Large intestine (tissue), 3 donors: ENCODE measurements around the gene UBFD1. TPM values are rescaled to one million over a fixed set of nuclear protein-coding genes. Genes with fewer than 3 reads are reported as not detected.
"Not testable (repeated sequence)": the region's sequence is repeated elsewhere in the genome, so short reads cannot be mapped to it uniquely, and the experiment has no call there.

Experiments used
- DNase-seq, 2 donors: peaks; one replicate each; pipeline versions ENCODE4 v3.0.0 to v3.0.0-alpha.2; 2013
- H3K27ac ChIP-seq: one replicate; pipeline ENCODE4 v1.5.1; 2013; ENCODE audit warnings: low read length
- H3K27me3 ChIP-seq: 2 replicates; pipeline ENCODE4 v1.6.1; 2013; ENCODE audit warnings: low read length; ENCODE audit not compliant: control insufficient read depth, insufficient read depth
- H3K36me3 ChIP-seq: 2 replicates; pipeline ENCODE4 v1.6.1; 2013; ENCODE audit warnings: low read length; ENCODE audit not compliant: control insufficient read depth, insufficient read depth
- H3K4me1 ChIP-seq: one replicate; pipeline ENCODE4 v1.6.1; 2013; ENCODE audit warnings: low read length; ENCODE audit not compliant: control insufficient read depth, insufficient read depth
- H3K4me3 ChIP-seq: one replicate; pipeline ENCODE4 v1.5.1; 2013; ENCODE audit warnings: low read length
- H3K9me3 ChIP-seq: one replicate; pipeline ENCODE4 v1.6.1; 2013; ENCODE audit warnings: mild to moderate bottlenecking, low read depth, low read length, moderate library complexity; ENCODE audit not compliant: control insufficient read depth
- WGBS: methylation state at CpG from one replicate; pipeline ENCODE4 v1.1.5; 2013; ENCODE audit warnings: low lambda C conversion rate; ENCODE audit not compliant: insufficient coverage; 5-methylcytosine and 5-hydroxymethylcytosine counted together
- polyA plus RNA-seq: library from polyadenylated mRNA; unstranded; fragments of 120-200 nt; gene quantifications from one replicate; pipeline ENCODE4 v1.2.1, GENCODE V29; 2013

UBFD1 gene
- polyA plus RNA-seq, 1 donor: 44.3 TPM

DNA sequence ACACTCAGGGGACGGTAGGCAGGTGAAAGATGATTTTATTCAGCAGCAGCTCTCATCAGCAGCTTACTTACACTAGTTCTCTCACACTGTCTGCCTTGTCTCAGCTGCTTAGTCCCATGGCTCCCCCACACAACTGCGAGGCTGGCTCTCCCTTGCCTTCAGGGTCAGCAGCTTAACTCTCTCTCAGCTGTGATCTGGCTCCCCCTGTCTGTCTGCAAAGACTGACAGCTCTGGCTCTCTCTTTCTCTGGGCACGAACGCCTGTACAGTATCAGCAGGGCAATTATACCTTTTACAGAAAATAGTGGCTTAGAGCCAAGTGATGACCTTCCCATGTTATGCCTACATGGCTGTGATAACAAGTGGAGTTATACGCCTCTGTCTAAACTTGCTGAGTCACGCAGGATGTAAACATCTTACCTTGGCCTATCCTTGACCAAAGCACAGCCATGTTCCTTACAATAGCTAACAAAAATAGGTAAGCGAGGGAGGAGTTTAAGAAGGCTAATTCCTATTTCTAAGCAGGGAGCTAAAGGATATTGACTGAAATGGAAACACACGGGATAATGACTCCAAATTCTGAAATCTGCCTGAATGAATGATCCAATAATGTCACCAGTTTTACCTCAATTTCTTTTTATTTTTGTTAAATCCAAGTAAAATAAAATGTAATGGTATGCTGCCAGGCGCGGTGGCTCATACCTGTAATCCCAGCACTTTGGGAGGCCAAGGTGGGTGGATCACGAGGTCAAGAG is 39.7 kb downstream of the UBFD1 start:
- H3K27me3 ChIP-seq: no peaks in the 10 kb centered on the region
- 25% methylated on average over 1 of the region's 11 CpGs for WGBS
- no peaks in the 10 kb centered on the region for H3K4me1 ChIP-seq
- peaks cover 22% of the 10 kb centered on the region for H3K36me3 ChIP-seq
- H3K27ac ChIP-seq: peak overlapping the region; percentile 30
- no peak overlapping the region for H3K4me3 ChIP-seq
- H3K9me3 ChIP-seq: no peaks in the 10 kb centered on the region
- peak; percentile 50 to 58 for DNase-seq

DNA sequence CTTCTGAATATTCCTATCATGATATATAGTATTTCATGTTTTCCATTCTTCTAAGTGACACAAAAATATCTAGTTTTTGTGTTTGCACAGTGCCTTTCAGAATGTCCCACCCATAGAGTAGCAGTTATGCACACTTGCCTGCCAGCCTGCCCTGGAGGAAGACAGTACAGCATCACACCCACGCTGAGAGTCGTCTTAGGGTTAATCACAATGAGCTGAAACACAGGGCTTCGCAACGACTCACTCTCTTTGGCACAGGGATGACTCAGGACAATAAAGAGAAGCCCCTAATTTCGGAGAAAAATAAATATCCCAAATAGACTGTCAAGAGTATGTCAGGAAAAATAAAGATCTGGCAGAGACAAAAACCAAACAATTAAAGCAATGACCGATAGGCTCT is 50.2 kb downstream of the UBFD1 start:
- no peak overlapping the region for H3K4me3 ChIP-seq
- WGBS: no CpG with 5 or more reads among the region's 6 CpGs
- DNase-seq: no peak
- H3K27me3 ChIP-seq: no peaks in the 10 kb centered on the region
- no peaks in the 10 kb centered on the region for H3K9me3 ChIP-seq
- peaks cover 40% of the 10 kb centered on the region for H3K36me3 ChIP-seq
- H3K27ac ChIP-seq: no peak overlapping the region
- H3K4me1 ChIP-seq: no peaks in the 10 kb centered on the region

DNA sequence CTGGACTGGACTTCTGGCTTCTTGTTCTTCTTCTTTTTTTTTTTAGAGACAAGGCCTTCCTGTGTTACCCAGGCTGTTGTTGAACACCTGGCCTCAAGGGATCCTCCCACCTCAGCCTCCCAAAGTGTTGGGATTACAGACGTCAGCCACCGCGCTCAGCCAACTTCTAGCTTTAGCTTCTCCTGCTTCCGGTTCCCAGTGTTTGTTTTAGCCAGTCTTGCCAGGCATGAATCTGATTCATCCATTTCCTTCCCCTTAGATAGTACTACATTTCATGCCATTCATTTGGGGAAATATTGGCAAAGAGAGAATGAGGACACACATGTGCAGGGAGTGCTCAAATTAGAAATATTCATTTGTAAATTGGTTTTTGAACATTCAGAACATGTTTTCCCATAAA is 50.7 kb downstream of the UBFD1 start:
- H3K4me1 ChIP-seq: no peaks in the 10 kb centered on the region
- H3K36me3 ChIP-seq: peaks cover 42% of the 10 kb centered on the region
- no peaks in the 10 kb centered on the region for H3K9me3 ChIP-seq
- no peak overlapping the region for H3K27ac ChIP-seq
- no peak for DNase-seq
- H3K27me3 ChIP-seq: no peaks in the 10 kb centered on the region
- 91% methylated on average over 4 of the region's 4 CpGs for WGBS
- no peak overlapping the region for H3K4me3 ChIP-seq

DNA sequence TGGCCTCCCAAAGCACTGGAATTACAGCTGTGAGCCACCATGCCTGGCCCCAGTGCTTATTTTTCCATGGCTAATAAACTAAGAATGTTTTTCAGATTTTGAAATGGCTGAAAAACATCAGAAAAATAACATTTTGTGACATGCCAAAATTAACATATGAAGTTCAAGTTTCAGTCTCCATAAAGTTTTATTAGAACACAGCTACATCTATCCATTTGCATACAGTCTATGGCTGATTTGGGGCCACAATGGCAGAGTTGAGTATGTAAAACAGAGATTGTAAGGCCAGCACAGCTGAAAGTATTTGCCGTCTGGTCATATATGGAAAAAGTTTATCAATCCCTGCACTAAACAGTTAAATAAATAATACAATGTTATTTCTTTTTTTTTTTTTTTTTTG is 52.4 kb downstream of the UBFD1 start:
- peaks cover 40% of the 10 kb centered on the region for H3K36me3 ChIP-seq
- H3K27ac ChIP-seq: no peak overlapping the region
- no peaks in the 10 kb centered on the region for H3K4me1 ChIP-seq
- H3K27me3 ChIP-seq: no peaks in the 10 kb centered on the region
- H3K9me3 ChIP-seq: no peaks in the 10 kb centered on the region
- H3K4me3 ChIP-seq: no peak overlapping the region
- DNase-seq: no peak
- no CpG with 5 or more reads among the region's 1 CpG for WGBS

DNA sequence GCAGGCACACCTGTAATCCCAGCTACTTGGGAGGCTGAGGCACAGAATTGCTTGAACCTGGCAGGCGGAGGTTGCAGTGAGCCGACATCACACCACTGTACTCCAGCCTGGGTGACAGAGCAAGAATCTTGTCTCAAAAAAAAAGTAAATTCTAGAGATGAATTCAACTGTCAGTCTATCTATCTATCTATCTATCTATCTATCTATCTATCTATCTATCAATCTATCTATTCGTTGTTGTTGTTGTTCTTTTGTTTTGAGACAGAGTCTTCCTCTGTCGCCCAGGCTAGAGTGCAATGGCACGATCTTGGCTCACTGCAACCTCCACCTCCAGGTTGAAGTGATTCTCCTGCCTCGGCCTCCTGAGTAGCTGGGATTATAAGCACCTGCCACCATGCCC is 53.4 kb downstream of the UBFD1 start:
- not testable (repeated sequence) for H3K9me3 ChIP-seq, H3K4me3 ChIP-seq, DNase-seq, H3K4me1 ChIP-seq, H3K27ac ChIP-seq, H3K27me3 ChIP-seq
- peaks cover 36% of the 10 kb centered on the region for H3K36me3 ChIP-seq
- WGBS: 86% methylated on average over 1 of the region's 6 CpGs

DNA sequence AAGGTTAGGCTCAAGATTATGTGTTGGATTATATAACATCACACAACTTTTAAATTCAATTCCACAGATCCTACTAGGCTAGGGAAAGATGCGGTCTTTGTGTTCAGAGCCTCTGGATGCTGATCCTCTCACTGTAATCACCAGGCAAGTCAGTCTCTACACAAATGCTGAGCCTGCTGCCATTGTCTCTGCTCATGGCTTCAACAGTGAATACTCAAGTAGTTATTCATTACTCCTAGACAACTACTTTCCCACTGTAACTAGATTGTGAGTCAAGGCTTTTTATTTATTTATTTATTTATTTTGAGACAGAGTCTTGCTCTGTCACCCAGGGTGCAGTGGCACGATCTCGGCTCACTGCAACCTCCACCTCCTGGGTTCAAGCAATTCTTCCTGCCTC is 54.4 kb downstream of the UBFD1 start:
- DNase-seq: no peak
- H3K4me1 ChIP-seq: no peaks in the 10 kb centered on the region
- H3K4me3 ChIP-seq: no peak overlapping the region
- H3K9me3 ChIP-seq: no peaks in the 10 kb centered on the region
- no CpG with 5 or more reads among the region's 3 CpGs for WGBS
- no peak overlapping the region for H3K27ac ChIP-seq
- H3K36me3 ChIP-seq: peaks cover 32% of the 10 kb centered on the region
- no peaks in the 10 kb centered on the region for H3K27me3 ChIP-seq

DNA sequence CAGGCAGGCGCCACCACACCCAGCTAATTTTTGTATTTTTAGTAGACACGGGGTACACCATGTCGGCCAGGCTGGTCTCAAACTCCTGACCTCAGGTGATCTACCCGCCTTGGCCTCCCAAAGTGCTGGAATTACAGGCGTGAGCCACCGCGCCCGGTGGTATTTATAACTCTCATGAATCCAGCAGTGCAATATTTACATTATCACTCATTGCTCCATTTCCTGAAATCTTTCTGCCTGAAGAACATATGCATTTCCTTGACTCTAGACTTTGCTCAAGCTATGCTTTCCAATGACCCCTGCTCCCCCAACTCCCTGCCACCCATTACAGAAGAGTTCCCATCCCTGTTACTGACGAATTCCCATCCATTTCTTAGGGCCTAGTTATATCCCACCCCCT is 58.3 kb downstream of the UBFD1 start:
- Histone ChIP-seq H3K4me3 (no peak overlapping the region), H3K36me3 (peaks cover 45% of the 10 kb centered on the region), H3K4me1 (no peaks in the 10 kb centered on the region), H3K27me3 (no peaks in the 10 kb centered on the region), H3K27ac (no peak overlapping the region), H3K9me3 (no peaks in the 10 kb centered on the region)
- no peak for DNase-seq
- no CpG with 5 or more reads among the region's 9 CpGs for WGBS

Other genes starting within 250 kb of the UBFD1 start
- gene COG7, start 104.5 kb upstream of the UBFD1 start, polyA plus RNA-seq: 23.1 TPM
- gene GGA2, start 47.2 kb upstream of the UBFD1 start, polyA plus RNA-seq: 88.5 TPM
- gene EARS2, start 377 bp upstream of the UBFD1 start, polyA plus RNA-seq: 23.0 TPM
- 117 TPM for gene NDUFAB1, start 38.6 kb downstream of the UBFD1 start, polyA plus RNA-seq
- 17.3 TPM for gene PALB2, start 83.6 kb downstream of the UBFD1 start, polyA plus RNA-seq
- 54.0 TPM for gene DCTN5, start 83.7 kb downstream of the UBFD1 start, polyA plus RNA-seq
- 13.0 TPM for gene PLK1, start 121.2 kb downstream of the UBFD1 start, polyA plus RNA-seq
- gene ERN2, start 155.5 kb downstream of the UBFD1 start, polyA plus RNA-seq: 17.6 TPM
- gene CHP2, start 197.3 kb downstream of the UBFD1 start, polyA plus RNA-seq: 195 TPM